ENCODE results near the gene SLC35F3.

DNA sequence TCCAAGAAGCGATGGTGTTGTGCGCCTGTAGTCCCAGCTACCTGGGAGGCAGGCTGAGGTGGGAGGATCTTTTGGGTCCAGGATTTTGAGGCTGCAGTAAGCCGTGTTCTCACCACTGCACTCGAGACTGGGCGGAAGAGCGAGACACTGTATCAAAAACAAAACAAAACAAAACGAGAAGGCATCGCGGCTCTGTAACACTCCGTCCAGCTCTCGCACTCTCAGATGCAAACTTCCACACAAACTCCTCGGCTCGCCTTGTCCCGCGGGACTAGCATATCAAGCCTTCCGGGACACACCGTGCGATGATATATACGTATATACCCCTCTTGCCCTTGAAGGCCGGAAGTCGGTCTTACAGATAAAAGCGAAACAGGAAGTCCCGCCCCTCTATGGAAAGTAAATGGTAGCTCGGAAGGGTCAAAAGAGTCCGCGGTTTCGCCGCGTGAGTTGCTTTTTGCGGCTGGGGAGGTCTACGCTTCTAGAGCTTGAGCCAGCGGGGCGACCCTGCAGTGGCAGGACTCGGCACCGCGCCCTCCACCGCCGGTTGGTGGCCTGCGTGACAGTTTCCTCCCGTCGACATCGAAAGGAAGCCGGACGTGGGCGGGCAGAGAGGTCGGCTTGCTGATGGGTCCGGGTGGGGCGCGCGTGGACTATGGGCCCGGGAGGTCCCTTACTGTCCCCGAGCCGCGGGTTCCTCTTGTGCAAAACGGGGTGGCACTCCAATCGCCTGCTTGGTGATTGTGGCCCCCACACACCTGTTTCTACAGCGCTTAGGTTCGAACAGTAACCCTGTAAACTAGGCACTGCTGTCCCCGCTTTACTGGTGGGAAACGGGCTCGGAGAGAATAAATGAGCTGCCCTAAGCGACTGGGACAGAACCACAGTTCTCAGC is 468.8 kb downstream of the SLC35F3 start, which contains the start of gene COA6:
- TF ChIP-seq EZH2 (IDR thresholded peaks at IDR 0.05; ENCODE audit: borderline replicate concordance, low read length): no peak
- no peak for TF ChIP-seq CTCF (conservative IDR thresholded peaks at IDR 0.05 in 1 of 2, IDR thresholded peaks at IDR 0.05 in 1 of 2; ENCODE audit: extremely low read depth in 1 of 2, insufficient read depth in 1 of 2, low read depth in 1 of 2, low read length in 2 of 2)

Measured in mammary epithelial cell (primary cell).